Measurements from ENCODE around the gene NUDT3.

GRCh38 chr6:34338377-34338776 lies 54.1 kb downstream of the NUDT3 start:
- TF ChIP-seq, protein P1, sequence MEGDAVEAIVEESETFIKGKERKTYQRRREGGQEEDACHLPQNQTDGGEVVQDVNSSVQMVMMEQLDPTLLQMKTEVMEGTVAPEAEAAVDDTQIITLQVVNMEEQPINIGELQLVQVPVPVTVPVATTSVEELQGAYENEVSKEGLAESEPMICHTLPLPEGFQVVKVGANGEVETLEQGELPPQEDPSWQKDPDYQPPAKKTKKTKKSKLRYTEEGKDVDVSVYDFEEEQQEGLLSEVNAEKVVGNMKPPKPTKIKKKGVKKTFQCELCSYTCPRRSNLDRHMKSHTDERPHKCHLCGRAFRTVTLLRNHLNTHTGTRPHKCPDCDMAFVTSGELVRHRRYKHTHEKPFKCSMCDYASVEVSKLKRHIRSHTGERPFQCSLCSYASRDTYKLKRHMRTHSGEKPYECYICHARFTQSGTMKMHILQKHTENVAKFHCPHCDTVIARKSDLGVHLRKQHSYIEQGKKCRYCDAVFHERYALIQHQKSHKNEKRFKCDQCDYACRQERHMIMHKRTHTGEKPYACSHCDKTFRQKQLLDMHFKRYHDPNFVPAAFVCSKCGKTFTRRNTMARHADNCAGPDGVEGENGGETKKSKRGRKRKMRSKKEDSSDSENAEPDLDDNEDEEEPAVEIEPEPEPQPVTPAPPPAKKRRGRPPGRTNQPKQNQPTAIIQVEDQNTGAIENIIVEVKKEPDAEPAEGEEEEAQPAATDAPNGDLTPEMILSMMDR (IDR thresholded peaks at IDR 0.05) = no peak
- TF ChIP-seq POLR2A (IDR thresholded peaks at IDR 0.05) (no peak), EP300 (IDR thresholded peaks at IDR 0.05) (no peak)

All from ovary (tissue), 3 donors.